ENCODE measurements around the gene BLTP3B.
A peak's percentile ranks its signal among the peaks of the same experiment; 100 is the strongest.

BLTP3B gene

DNA sequence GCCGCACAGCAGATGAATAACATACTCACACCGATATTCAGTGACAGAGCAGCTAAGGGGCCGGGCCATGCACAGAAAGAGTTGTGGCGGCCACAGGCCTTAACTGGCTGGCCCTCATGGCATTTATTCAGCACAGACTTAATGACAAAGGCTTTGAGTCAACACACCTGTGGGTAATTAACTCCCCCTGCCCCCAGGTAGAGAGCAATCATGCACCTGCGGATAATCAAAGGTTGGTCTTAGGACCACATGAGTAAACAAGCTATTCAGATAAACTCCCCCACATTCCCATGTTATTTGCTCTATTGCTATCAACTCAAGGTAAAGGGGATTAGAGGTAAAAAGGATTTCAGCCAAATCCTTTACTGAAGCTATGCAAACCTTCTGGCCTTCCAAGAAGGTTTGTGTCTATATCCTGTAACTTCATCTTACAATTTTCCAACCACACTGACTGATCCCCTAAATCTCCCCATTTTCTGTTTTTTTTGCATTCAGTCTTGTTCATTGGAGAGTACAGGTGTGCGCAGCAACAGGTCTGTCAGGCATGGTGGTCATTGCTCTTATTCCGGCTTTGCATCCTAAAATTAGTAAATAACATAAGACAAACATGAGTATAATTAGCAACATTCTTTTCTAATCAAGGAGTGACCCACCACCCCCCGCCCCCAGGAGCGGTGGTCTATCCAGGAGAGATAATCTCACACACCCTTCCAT lies 16.9 kb upstream of the BLTP3B start:
- no peak for DNase-seq (ENCODE audit: low read depth in 2 of 2)

DNA sequence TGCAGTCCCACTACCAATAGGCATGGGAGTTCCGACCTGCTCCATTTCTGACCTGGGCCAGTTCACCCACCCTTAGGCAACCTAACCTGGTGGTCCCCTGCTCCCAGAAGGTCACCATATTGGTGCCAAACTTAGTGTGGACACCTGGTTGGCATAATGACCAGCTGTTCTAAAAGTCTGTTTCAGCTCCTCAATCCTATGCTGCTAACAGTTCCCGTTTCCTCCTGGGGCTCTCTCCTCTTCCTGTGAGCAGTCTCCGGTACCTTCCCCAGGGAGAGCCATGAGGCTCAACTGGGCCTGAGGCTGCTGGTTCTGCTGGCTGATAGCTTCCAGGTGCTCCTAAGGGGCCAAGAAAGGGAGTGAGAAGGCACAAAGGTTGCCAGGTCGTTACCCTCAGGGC lies 15.9 kb upstream of the BLTP3B start:
- no peak for DNase-seq (ENCODE audit: low read depth in 2 of 2)

DNA sequence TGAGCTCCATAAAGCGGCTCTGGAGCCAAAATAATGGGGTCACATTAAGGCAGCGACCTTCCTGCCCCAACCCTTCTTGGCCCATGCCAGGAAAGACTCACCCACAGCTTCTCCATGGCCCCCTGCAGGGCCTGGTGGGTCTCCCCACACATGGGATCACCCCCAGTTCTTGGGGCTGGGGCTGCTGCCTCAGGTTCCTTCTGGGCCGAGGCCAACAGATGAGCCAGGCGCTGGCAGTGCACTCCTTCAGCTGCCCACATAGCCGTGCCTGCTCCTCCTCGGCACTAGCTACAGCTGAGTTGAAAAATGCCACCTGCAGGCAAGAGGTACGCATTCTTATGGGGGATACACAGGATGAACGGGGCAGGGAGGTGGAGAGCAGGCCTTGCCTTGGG lies 14.8 kb upstream of the BLTP3B start:
- DNase-seq (ENCODE audit: low read depth in 2 of 2): no peak

DNA sequence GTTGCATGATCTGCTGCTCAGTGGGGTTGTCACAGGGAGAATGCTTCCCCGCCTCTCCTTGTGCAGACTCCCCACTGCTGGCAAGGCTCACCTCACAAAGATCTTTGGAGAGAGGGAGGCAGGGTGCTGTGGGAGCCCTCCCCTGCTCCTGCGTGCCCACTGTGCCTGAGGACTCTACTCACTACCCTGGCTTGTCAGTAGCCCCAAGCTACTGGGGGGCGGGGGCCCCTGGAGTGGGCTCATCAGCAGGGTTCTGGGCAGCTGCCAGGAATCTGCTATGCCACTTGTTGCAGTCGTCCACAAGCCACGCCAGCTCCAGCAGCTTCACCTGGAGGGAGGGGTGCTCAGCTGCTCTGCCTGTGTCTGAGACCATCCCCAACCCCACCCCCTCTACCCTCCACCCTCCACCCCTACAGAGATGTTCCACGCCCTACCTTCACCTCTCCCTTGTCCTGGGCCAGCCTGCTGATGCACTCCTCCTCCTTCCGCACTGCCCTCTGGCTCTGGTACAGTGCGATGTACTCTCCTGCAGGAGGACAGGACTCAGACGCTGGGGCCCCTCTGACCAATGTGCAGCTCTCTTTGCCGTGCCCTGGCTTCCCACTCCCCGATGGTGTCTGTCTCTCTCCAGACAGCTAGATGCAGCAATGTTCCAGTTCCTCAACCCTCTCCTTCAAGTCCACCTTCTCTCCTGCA lies 14.2 kb upstream of the BLTP3B start:
- no peak for DNase-seq (ENCODE audit: low read depth in 2 of 2)

DNA sequence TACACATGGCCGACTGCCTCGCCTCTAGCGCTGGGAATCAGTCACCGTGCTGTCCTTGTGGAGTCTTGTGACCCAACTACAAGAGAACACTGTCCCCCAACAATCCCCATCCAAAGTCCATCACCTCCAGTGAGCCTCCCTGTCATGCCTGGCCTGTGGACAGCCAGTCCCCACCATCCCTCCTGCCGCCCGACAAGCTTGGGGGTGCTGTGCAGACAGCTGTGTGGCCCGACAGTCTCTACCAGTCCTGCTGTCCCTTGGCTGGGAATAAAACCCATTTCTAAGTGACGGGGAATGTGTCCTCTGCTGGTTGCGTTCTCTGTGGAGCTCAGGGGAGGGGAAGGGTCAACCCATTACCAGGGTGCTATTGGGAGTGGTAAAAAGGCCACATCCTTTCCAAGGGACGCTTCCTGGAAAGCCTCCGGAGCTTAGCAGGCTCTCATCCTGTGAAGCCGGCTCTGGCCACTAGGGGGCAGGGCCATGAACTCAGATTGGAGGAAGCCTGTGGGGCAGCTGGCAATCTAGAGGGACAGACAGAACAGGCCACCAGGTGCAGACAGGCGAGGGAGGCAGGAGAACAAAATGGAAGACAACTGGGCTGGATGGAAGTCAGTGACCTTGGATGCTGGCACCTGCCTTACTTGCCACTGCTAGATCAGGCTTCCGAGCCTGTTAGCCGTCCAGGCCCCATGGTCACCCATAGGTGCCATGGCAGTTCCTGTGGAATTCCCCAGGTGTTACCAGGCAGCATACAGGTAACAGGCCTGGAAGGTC lies 12.0 kb upstream of the BLTP3B start:
- peak; percentile 28 to 55 for DNase-seq (ENCODE audit: low read depth in 2 of 2)

DNA sequence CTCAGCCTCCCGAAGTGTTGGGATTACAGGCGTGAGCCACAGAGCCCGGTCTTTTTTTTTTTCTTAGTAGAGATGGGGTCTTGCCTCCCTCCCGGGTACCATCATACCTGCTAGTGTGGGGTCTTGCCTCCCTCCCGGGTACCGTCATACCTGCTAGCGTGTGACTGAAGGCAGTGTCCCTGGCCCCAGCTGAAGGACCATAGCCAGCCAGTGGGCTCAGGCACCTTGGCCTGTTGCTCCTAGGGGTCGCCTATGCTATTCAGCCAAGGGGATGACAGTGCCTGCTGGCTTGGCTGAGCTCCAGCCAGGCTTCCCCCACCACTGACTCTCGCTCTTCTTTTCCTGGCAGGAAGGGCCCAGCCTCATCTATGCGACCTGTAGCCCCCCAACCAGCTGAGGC lies 10.5 kb upstream of the BLTP3B start:
- DNase-seq (ENCODE audit: low read depth in 2 of 2): no peak

- no peak for DNase-seq (ENCODE audit: low read depth in 2 of 2)
Observed at GRCh38 chr12:100151769-100152168, 9.1 kb upstream of the BLTP3B start.

DNA sequence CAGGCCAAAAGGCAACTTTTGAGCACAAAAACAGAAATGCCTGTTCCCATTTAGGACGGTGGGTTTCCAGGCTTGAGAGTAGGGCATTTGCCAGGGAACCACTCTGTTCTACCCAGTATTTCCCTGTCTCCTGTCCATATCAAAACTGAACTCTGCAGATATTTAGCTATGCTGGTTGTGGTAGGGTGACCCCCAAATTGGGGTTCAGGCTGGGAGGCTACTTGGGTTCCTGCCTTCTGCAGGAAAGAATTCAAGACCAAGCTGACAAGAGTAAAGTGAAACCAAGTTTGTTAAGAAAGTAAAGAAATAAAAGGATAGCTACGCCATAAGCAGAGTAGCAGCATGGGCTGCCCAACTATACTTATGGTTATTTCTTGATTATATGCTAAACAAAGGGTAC lies 3.6 kb upstream of the BLTP3B start:
- DNase-seq (ENCODE audit: low read depth in 2 of 2): no peak

- DNase-seq (ENCODE audit: low read depth in 2 of 2): no peak
Observed at GRCh38 chr12:100145643-100146042, 3.0 kb upstream of the BLTP3B start.

- peak; percentile 8 to 10 for DNase-seq (ENCODE audit: low read depth in 2 of 2)
Observed at GRCh38 chr12:100141998-100142850, 450 bp downstream of the BLTP3B start.

GRCh38 chr12:100141666-100141997 lies 1.0 kb downstream of the BLTP3B start:
- no peak for DNase-seq (ENCODE audit: low read depth in 2 of 2)

DNA sequence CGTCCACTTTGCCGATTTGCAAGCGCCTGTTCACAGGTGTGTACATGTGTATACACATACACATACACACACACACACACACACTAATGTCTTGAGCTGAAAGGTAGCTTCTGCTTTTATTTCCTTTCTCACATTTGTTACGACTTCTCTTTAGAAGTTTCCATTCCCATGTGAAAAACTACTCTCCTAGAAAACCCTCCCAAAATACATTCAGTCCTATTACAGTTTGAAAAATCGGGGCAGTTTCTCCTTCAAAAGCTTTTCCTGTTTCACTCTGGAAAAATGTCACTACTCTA lies 3.9 kb downstream of the BLTP3B start:
- no peak for DNase-seq (ENCODE audit: low read depth in 2 of 2)

GRCh38 chr12:100138048-100138802 lies 4.4 kb downstream of the BLTP3B start:
- no peak for DNase-seq (ENCODE audit: low read depth in 2 of 2)

GRCh38 chr12:100133200-100133599 lies 9.5 kb downstream of the BLTP3B start:
- no peak for DNase-seq (ENCODE audit: low read depth in 2 of 2)

DNA sequence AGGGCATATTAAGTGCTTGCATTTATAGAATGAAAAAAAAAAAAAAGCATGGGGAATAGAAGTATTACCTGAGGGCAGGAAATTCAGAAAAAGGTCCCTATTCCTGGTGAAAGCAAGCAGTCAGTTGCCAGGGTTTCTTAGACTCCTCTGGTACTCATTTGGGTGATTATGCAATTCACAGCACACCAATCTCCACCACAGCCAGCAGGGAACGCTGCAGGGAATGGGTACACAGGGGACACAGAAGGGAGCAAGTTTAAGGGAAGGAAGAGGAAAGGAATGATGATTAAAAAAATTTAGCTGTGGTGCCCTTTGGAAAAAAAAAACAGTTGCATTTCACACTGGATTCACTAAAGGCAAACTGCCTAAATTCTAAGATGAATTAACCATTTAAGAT lies 14.2 kb downstream of the BLTP3B start:
- DNase-seq (ENCODE audit: low read depth in 2 of 2): no peak

DNA sequence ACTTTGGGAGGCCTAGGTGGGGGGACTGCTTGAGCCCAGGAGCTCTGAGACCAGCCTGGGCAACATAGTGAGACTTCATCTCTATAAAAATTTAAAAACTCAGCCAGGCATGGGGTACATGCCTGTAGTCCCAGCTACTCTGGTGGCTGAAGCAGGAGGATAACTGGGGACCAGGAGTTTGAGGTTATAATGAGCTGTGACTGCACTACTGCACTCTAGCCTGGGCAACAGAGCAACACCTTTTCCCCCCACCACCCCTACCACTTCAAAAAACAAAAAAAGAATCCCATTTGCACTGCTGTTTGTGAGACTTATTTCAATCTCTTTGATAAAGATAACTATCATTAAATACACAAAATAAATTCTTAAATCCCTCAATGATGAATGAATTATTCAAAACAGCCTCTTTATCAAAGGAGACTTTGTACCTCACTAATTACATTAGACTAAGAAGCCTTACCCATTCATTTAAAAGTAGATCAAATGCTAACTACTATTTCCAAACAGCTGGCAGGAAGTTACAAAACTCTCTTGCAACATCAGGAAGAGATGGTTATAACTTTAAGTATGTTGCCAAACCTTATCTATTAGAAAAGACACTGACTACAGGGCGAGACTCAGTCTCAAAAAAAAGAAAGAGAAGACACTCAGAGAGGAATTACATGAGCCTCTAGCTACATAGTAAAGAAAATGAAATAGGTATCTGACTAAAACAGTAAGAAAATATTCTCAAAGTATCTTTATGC lies 14.7 kb downstream of the BLTP3B start:
- DNase-seq (ENCODE audit: low read depth in 2 of 2): no peak

DNA sequence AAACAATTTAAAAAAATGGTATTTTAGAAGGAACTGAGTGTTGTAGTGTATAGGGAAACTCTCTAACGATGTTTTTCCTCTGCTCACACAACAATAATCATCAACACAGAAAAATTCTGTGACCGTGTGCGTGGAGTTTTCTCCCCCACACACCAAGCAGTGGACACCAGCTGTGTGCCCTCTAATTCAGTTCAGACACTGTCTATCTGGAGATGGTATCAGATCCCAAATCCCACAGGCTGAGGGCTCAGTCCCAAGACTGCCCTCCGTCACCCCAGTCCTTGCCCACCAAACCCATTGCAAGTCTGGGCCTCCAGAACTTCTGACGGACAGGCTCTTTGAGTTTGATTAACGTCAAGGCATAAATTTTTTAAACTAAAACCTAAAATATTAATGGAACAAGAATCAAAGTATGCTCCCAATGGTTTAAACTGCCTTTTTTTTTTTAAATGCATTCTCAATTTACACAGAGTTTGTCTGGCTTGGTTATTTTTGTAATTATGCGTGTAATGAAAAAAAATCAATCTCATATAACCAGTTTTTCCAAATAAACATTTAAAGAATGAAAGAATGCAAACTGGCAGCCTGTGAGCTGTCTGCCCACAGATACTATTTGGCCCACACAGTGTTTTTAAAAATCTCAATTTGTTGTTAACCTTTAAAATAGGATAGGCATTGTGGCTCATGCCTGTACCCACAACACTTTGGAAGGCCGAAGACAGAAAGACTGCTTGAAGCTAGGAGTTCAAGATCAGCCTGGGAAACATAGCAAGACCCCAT lies 19.2 kb downstream of the BLTP3B start:
- no peak for DNase-seq (ENCODE audit: low read depth in 2 of 2)

- DNase-seq (ENCODE audit: low read depth in 2 of 2): no peak
Observed at GRCh38 chr12:100120355-100120754, 22.3 kb downstream of the BLTP3B start.

GRCh38 chr12:100115291-100115690 lies 27.4 kb downstream of the BLTP3B start:
- no peak for DNase-seq (ENCODE audit: low read depth in 2 of 2)

DNA sequence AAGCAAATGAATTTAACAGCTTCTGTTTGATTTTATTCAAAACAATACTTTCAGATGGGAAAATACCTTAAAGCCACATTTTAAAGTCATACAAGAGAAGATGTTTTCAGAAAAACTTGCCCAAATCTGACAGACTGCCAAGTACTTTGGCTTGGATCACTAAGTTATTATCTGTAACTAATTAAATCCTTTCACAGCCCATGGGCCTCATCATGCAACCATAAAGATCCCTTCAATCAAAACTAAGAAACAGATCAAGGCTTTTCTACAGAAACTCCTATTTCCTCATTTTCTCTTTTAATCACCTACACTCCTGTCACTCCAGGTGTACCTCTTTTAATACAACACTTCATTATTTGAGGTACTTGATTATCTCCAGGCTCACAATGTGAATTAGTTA lies 28.1 kb downstream of the BLTP3B start:
- DNase-seq (ENCODE audit: low read depth in 2 of 2): no peak

Data from stimulated activated CD8-positive, alpha-beta memory T cell treated with anti-CD3 and anti-CD28 coated beads, Interleukin-2, amount 100 ng/mL, for 1 hour (primary cell).